Hematopoietic multipotent progenitor cell treated with erythropoietin and hydrocortisone succinate and interleukin-3 and kit ligand, for 17 days (in vitro differentiated cells): ENCODE measurements around the gene TDRD10.

Source experiments
- DNase-seq: peaks from one replicate; pipeline ENCODE4 v3.0.0-alpha.2; 2015; ENCODE audit warnings: low spot score

TDRD10 gene, protein sequence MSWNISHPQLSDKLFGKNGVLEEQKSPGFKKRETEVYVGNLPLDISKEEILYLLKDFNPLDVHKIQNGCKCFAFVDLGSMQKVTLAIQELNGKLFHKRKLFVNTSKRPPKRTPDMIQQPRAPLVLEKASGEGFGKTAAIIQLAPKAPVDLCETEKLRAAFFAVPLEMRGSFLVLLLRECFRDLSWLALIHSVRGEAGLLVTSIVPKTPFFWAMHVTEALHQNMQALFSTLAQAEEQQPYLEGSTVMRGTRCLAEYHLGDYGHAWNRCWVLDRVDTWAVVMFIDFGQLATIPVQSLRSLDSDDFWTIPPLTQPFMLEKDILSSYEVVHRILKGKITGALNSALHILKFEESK

DNA sequence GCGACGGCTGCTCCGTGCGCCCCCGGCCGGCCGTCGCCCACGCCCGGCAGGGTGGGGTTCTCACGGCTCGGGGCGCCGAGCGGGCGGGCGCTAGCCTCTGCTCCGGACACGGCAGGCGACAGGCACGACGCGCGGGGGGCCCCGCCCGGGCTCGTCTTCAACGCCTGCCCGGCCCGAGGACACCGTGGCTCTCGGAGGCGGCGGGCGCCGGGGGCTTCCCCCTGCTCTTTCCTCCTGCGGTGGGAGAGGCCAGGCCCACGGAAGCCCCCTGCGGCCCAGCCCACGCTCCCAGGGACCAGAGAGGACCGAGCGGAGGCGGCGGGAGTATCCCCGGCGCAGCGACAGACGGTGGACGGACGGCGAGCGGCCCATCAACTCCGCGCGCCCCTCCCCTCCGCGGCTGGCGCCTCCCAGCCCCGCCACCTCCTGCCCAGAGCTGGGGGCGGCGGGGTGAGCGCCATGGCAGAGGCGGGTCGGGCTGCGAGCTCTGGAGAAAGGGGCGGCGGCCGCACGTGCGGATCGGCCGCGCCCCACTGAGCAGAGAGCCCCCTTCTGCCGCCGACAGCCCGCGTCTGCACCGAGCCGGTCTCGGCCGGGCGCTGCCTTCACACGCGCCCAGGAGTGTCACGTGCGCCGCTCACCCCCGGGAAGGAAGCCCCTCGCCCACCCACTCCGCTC, at the start of gene TDRD10, which contains the start of gene SHE:
Gene TDRD10, plus strand, starts transcription at position 154 of the 678 bp plus-strand sequence. CDS start 4,685 bp downstream, outside the sequence.
Gene SHE, minus strand, starts transcription at position 347 of the 678 bp plus-strand sequence. CDS start 386 bp downstream, outside the sequence.
- no peak for DNase-seq

DNA sequence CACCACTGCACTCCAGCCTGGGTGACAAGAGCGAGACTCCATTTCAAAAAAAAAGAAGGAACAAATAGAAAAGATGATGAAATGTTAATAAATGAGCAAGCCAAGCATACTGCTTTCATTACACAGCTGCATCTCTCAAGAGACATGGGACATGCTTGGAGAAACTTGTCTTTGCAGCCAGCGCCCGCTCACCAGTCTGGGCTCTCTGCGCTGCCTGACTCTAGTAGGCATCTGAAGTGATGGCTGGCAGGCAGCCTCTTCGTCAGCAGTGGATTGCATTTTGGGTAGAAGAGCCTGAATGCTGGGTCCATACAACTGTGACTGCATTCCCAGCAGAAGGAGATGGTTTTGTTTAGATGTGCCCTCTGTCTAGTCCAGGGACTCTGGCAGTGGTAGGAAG, 48.9 kb upstream of the TDRD10 start:
- no peak for DNase-seq

DNA sequence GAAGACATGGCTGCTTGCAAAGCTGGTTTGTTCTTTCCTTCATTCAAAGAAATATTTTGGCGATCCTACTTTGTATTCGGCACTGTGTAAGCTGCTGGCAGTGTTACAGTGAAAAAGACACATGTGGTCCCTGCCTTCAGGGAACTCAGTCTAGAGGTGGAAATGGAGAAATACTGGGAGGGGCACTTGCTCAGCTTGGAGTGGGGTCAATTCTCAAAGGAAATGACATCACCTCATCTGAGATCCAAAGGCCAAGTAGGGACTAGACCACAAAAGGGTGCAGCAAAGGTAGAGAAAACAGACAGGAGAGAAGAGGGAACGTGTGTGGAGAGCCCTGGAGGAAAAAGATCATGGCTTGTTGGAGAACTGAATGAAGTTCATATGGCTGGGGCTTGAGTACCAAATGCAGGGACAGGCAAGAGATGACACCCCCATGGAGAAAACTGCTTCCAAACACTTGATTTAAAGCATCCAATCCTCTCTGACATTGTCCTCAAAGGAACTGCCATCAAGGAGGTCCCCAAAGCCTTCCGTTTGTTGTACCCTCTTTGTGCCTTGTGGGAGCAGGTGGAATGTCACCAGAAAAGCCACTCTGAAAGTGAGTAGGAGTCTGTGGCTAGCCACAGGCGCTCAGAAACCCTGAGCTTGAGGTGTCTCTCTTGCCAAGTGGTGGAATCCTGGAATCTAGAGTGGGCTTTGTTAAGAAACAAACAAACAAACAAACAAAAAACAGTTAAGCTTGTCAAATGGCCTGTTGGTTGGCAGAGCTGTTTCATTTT, 48.3 kb upstream of the TDRD10 start:
- no peak for DNase-seq

DNA sequence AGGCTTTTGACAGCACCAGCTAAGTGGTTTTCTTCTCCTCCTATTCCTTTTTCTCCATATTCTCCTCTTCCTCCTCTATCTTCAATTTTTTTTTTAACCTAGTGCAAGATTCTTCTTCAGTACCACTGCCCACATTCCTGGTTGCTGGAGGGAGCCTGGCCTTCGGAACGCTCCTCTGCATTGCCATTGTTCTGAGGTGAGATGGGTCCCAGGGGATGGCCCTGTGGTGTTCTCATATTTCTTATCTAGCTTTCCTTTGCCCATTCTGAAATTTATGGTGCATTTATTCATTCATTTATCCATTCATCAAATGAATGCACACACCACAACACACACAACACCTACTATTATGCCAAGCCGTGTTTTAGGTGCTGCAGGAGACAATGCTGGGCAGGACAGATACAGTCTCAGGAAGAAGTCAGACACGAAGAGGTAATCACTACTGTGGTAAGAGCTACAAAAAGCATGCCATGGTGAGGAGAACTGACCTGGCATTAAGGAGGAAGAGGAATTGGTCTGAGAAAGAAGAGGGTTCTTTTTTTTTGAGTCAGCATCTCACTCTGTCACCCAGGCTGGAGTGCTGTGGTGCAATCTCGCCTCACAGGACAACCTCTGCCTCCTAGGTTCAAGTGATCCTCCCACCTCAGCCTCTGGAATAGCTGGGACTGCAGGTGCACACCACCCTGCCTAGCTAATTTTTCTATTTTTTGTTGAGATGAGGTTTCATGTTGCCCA, 47.5 kb upstream of the TDRD10 start:
- DNase-seq, result no peak

DNA sequence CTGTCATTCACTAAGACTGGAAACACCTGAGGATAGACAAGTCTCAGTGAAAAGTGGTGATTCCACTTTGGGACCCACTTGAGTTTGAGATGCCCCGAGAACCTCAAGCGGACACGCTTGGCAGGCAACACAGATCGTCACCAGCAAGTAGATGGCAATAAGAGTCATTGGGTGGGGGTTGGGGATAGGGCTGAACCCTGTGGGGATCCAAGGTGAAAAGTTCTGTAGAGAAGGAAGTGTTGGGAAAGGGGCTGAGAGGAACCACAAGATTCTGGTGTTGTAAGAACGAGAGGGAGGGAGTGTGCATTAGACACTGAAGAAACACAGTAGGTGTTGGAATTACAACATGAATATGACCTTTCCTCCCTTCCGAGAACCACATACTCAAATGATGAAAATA, 45.4 kb upstream of the TDRD10 start:
- no peak for DNase-seq

DNA sequence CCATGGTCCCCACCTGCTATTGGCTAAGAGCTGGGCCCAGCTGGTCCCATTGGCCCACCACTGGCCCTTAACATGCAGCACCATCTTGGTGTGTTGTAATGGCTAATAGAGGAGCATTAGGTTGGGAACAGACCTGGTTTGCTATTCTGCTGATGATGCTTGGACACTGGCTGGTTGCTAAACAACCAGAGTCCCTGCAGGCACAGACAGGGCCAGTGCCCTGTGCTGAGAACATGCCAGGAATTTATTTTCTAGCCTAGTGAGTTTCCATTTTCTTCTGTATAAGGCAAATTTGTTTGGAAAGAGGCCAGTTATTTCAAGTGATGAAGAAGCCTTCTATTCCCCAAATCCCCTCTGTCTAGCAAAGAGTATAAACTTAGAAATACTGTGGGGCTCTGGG, 42.9 kb upstream of the TDRD10 start:
- no peak for DNase-seq

DNA sequence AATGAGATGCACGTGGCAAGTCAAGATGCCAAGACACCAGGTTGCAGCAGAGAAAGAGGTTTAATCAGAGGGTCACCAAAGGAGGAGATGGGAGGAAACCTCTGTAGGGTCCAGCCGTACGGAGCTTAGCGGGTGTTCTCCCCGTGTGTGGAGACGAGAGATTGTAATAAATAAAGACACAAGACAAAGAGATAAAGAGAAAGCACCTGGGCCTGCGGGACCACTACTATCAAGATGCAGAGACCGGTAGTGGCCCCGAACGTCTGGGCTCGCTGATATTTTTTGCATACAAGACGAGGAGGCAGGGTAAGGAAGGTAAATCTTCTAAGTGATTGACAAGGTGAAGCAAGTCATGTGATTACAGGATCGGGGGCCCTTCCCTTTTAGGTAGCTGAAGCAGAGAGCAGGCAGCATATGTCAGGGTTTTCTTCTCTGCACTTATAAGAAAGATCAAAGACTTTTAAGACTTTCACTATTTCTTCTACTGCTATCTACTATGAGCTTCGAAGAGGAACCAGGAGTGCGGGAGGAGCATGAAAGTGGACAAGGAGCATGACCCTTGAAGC, 41.2 kb upstream of the TDRD10 start:
- DNase-seq, result no peak

DNA sequence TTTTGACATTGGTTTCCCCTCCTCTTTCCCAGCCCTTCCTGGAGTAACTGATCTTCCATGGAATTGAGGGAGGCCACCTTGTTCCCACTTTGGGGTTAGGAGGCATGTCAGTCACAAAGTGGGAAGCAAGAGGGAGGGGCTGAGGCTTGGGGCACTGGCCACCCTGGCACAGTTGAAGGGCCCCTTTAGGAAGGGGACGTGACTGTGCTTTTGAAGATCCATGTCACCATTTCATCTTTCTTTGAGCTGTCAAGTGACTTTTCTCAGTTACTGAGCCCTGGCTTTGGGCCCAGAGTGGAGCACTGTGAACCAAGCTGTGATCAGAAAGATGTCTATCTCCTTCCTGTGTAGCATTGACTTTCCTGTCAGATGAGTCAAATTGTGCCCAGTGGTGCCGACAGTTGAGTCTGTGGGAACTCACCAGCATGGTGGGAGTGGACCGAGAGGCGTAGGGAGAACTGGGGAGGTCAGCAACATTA, 38.5 kb upstream of the TDRD10 start:
- DNase-seq, result no peak

DNA sequence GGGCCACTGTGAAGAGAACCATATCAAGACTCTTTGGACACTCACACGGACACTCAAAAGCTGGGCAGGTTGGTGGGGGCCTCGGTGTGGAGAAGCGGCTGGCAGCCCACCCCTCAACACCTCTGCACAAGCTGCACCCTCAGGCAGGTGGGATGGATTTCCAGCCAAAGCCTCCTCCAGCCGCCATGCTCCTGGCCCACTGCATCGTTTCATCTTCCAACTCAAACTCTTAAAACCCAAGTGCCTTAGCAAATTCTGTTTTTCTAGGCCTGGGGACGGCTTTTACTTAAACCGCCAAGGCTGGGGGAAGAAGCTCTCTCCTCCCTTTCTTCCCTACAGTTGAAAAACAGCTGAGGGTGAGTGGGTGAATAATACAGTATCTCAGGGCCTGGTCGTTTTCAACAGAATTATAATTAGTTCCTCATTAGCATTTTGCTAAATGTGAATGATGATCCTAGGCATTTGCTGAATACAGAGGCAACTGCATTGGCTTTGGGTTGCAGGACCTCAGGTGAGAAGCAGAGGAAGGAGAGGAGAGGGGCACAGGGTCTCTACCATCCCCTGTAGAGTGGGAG, 36.3 kb upstream of the TDRD10 start:
- DNase-seq, result no peak

DNA sequence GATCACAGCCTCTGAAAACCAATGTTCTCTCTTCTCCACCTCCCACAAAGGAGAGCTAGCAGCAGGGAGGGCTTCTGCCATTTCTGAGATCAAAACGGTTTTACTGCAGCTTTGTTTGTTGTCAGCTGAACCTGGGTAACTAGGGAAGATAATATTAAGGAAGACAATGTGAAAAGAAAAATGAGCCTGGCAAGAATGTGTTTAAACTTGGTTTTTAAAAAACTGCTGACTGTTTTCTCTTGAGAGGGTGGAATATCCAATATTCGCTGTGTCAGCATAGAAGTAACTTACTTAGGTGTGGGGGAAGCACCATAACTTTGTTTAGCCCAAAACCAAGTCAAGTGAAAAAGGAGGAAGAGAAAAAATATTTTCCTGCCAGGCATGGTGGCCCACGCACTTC, 35.8 kb upstream of the TDRD10 start:
- no peak for DNase-seq

DNA sequence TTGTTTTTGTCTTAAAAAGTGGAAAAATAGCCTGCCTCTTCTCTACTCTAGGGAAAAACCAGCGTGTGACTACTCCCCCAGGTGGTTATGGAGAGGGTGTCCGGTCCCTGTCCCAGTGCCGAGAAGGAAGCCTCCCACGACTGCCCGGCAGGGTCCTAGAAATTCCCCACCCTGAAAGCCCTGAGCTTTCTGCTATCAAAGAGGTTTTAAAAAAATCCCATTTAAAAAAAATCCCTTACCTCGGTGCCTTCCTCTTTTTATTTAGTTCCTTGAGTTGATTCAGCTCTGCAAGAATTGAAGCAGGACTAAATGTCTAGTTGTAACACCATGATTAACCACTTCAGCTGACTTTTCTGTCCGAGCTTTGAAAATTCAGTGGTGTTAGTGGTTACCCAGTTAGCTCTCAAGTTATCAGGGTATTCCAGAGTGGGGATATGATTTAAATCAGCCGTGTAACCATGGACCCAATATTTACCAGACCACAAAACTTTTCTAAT, 35.0 kb upstream of the TDRD10 start:
- DNase-seq, result no peak

DNA sequence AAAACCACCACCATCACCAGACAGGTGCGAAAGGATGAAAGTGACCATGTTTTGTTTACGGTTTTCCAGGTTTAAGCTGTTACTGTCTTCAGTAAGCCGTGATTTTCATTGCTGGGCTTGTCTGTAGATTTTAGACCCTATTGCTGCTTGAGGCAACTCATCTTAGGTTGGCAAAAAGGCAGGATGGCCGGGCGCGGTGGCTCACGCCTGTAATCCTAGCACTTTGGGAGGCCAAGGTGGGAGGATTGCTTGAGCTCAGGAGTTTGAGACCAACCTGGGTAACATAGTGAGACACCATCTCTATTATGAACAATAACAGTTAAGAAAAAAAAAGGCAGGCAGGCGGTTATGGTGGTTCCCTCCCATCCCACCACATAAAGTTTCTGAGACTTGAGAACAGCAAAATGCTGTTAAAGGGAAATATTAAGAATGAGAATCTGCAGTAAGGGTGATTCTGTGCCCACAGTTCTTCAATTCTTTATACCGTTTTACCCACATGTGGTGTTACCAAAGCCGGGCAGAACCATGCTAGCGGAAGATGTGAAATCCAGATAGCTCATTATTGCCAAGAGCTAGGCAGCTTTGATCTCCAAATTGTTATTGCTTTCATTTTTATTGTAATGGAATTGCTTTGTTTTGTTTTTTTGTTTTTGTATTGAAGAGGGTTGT, 34.5 kb upstream of the TDRD10 start:
- no peak for DNase-seq

DNA sequence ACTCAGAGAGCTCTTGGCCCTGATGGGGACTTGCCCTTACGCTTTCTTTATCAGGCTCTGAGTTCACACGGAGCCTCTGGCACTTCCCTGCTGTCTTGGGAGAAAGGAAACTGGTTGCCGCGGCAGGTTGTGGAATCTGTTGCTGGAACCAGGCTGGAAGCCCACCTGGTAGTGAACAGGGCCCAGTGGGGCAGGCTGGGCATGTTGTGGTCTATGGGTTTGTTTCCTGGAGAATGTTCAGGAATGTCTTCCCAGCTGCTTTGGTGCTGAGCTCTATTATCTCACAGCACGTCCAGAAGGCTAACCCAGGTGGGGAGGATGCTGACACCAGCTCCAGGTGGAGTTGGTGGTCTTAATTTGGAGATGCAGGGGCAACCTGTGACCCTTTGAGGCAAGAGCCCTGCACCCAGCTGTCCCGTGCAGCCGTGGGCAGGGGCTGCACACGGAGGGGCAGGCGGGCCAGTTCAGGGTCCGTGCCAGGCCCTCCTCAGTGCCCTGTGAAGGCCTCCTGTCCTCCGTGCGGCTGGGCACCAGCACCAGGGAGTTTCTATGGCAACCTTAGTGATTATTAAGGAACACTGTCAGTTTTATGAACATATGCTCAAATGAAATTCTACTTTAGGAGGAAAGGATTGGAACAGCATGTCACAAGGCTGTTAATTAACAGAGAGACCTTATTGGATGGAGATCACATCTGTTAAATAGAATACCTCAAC, 33.3 kb upstream of the TDRD10 start:
- DNase-seq, result no peak

DNA sequence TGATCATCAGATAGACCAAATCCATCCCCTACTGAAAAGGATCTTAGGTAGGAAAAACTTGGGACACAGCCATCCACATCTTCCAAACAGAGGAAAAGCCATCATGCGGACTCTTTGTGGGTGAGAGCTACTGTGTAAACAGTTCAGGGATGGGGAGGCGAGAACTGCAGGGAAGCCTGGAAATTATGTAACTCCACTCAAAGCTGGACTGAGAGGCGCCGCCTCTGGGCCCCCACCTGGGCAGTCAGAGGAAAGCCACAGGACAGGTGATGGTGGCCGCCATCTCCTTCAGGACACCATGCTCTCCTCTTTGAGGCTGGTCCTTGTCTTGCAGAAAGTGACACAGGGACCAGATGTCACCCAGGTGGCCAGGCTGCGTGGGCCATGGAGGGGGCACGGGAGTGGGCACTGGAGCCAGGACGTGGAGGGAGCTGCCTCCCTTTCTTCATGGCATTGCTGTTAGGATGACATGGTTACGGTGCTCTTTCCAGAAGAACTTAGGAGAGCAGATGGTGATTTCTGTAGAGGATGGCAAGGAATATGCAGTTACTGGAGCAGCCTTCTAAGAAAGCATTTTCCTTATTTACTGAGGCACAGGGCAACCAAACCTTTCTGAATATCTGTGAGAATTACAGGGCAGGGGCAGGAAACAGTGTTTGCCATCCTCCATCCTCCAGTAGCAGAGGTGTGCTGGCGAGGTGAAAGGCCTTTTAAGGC, 32.0 kb upstream of the TDRD10 start:
- DNase-seq, result no peak

DNA sequence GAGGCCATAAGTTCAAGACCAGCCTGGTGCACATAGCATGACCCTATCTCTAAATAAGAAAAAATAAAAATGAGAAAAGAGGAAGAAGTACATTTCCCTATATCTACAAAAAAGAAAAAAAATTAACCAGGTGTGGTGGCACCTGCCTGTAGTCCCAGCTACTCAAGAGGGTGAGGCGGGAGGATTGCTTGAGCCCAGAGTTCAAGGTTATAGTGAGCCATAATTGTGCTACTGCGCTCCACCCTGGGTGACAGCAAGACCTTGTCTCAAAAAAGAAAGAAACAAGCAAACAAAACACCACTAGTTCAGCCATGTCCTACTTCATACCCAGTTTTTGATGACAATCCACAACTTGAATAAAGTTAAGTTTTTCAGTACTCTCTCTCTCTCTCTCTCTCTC, 30.7 kb upstream of the TDRD10 start:
- no peak for DNase-seq

DNA sequence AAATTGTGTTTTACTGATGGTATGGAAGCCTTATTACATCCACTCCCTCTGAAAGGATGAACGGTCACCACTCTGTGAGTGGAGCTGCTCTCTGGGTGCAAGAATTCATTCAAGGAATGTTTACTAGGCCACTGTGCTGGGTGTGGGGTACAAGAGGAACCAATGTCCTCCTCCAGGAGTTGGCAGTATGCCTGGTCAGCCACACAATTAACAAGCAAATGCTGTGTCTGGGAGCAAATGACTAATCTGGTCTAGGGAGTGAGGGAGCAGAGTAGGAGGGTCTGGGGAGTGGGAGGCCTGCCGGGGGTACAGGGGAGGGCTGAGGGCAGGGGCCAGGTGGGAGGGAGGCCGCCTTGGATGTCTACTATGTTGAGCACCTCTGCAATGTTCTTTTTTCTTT, 27.2 kb upstream of the TDRD10 start:
- no peak for DNase-seq

DNA sequence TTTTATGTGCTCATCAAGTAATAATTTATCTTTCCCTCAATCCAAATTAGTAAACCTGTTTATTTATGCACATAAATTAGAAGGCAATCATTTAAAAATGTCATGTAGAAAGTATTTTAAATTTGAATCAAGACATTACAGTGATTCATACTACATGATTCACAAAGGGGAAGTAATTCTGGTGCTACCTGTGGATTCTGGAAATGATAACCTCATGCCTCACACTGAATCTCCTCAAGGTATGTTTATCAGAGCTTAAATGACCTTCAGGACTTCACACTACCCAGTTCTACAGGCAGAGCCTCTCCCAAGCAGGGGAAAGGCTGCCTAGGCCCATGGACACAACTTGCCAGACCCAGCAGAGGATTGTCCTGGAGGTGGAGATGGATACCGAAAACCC, 25.2 kb upstream of the TDRD10 start:
- no peak for DNase-seq

DNA sequence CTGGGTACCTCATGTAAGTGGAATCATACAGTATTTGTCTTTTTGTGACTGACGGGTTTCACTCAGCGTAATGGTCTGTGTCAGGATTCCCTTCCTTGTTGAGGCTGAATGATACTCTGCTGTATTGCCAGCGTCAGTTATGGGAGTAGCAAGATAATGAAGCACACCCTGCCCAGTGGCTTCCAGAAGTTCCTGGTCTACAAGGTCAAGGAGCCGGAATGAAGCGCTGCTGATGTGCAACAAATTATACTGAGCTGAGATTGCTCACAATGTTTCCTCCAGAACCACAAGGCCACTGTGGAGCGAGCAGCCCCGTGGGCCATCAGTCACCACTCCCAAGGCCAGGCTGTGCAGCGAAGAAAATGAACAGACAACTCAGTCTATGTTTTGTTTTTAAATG, 24.0 kb upstream of the TDRD10 start:
- no peak for DNase-seq

DNA sequence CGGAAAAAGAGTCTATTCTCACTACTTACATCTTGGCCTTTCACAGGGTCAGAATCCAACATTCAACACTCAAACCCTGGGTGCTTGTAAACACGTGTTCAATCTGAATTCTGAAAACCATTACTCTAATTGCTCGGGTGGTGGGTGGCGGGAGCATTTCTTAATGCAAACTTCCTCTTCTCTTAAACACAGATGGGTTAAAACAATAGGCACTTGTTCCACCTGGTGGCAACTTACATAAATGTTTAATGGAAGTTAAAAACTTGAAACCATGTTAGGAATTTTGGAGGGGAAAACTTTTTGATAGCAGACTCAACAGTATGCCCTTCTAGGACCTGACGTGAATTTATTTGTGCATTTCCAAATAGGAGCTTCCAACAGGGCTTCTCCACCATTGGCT, 23.4 kb upstream of the TDRD10 start:
- DNase-seq, result no peak
